Ovary (tissue), 9 donors: ENCODE data around the gene SEMA3C. TPM values are rescaled to one million over a fixed set of nuclear protein-coding genes. Genes with fewer than 3 reads are reported as not detected.

ENCODE experiments used
- DNase-seq, 5 donors: peaks; one replicate each; pipeline ENCODE4 v3.0.0-alpha.2; 2019 to 2020
- H3K27ac ChIP-seq, 2 donors: fragments of 200-600 bp; one replicate each; pipeline versions ENCODE4 v1.5.1 to v1.8.0; 2019 to 2022
- H3K27me3 ChIP-seq: fragments of 200-600 bp; one replicate; pipeline ENCODE4 v1.8.0; 2022
- H3K36me3 ChIP-seq: fragments of 200-600 bp; sonication (generic); one replicate; pipeline ENCODE4 v1.5.1; 2019
- H3K4me1 ChIP-seq: one replicate; pipeline ENCODE4 v1.8.1; 2013; ENCODE audit warnings: mild to moderate bottlenecking, moderate library complexity; ENCODE audit not compliant: insufficient read depth
- H3K4me3 ChIP-seq: fragments of 200-600 bp; sonication (generic); one replicate; pipeline ENCODE4 v1.5.1; 2017
- H3K9me3 ChIP-seq, 2 donors: fragments of 200-600 bp in 1 of 2; sonication (generic) in 1 of 2; one replicate each; pipeline versions ENCODE4 v1.5.1 to v1.8.1; 2013 to 2019; ENCODE audit warnings: mild to moderate bottlenecking in 1 of 2, moderate library complexity in 1 of 2
- CTCF ChIP-seq, 3 donors: fragments of 450-650 bp in 2 of 3; fragments of 200-600 bp in 1 of 3; IDR thresholded peaks; one replicate each; pipeline versions ENCODE4 v1.5.1 to v1.8.0; 2016 to 2022; ENCODE audit warnings: antibody characterized with exemption in 3 of 3, mild to moderate bottlenecking in 1 of 3
- EP300 ChIP-seq: sonication (generic); formaldehyde crosslinking; IDR thresholded peaks from one replicate; pipeline ENCODE4 v1.6.1; 2017; ENCODE audit warnings: antibody characterized with exemption
- POLR2A ChIP-seq: fragments of 450-650 bp; IDR thresholded peaks from one replicate; pipeline ENCODE4 v1.6.1; 2017; ENCODE audit warnings: antibody characterized with exemption, mild to moderate bottlenecking, moderate library complexity
- WGBS, 3 donors: extraction: QIAGEN DNeasy Blood & Tissue Kit in 1 of 3; methylation state at CpG; one replicate each; pipeline versions ENCODE4 v1.1.5 to v1.1.7; 2013 to 2017; 5-methylcytosine and 5-hydroxymethylcytosine counted together
- intact Hi-C, 4 donors: fragments of 100-400 bp; cut with DNase I; formaldehyde crosslinking; loops; one replicate each; pipeline versions ENCODE4 v1.11.0 to v1.15.1; 2022 to 2023
- polyA plus RNA-seq, 2 donors: library from polyadenylated mRNA; stranded (reverse); fragments of 200-250 nt in 1 of 2; fragments of 350-450 nt in 1 of 2; fragmentation: Illumina TruSeq in 1 of 2; extraction: RNeasy Lipid Tissue Mini Kit (QIAGEN cat#74804) in 1 of 2; gene quantifications; one replicate each; pipeline ENCODE4 v1.2.3, GENCODE V29; 2013 to 2014
- total RNA-seq, 7 donors: library from RNA; depleted of rRNA in 2 of 7; stranded (reverse); fragments of >200 nt in 2 of 7; fragmentation: NEBNext Ultra II Directional in 3 of 7; extraction: Animal tissue kit (Norgen Biotek cat#: 25700) in 3 of 7; gene quantifications; one replicate each; pipeline versions ENCODE4 v1.1.0 to v1.2.4, GENCODE V29; 2016 to 2023
- donor health status: DM: no; HTN: no; CAD: no; lungs with moderate emphysema.
- donor health status: DM: no; HTN: no; CAD: no.
- donor health status: Bipolar disorder and iron deficiency.
- donor health status: DM: yes; HTN: yes; CAD: no.
- donor health status: DM: no; HTN: no; CAD: no.
- donor health status: DM: yes; HTN: yes; CAD: no.

Gene SEMA3C
- total and polyA plus RNA-seq, 9 donors, result 20.1 to 91.9 (median 53.5) TPM

DNA sequence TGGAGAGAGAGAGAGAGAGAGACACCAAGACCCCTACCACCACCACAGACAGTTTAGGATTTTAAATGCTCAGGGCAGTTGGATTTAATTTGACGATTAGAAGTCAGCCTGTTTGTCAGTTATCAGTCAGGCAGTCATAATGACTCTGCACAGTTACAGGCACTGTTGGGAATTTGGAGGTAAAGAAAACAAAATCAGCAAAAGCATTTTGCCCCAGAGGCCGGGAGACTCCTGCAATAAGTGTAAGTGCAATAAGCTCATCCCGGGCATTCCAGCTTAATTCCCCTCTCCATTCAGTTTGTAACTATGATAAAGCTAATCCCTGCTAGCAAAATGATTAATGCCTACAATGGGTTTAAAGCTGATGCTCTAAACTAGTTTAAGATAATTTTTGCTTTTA is 13.5 kb downstream of the SEMA3C start:
- no peaks in the 10 kb centered on the region for H3K27me3 ChIP-seq
- no peaks in the 10 kb centered on the region for H3K36me3 ChIP-seq
- intact Hi-C loops, result loop anchor here in 1 of 4 donors (10.0 kb wide), 1 partner anchor 121 kb away; no protein-coding TSS in a partner anchor
- no peaks in the 10 kb centered on the region for H3K4me1 ChIP-seq
- WGBS, 3 donors, result 85 to 91% (median 88%) methylated on average over 3 of the region's 3 CpGs
- DNase-seq, result no peak
- H3K9me3 ChIP-seq, result no peaks in the 10 kb centered on the region
- no peak overlapping the region for H3K27ac ChIP-seq
- no peak overlapping the region for H3K4me3 ChIP-seq
- no peak for TF ChIP-seq POLR2A
- TF ChIP-seq CTCF (IDR thresholded peaks at IDR 0.05), result no peak
- no peak for TF ChIP-seq EP300

DNA sequence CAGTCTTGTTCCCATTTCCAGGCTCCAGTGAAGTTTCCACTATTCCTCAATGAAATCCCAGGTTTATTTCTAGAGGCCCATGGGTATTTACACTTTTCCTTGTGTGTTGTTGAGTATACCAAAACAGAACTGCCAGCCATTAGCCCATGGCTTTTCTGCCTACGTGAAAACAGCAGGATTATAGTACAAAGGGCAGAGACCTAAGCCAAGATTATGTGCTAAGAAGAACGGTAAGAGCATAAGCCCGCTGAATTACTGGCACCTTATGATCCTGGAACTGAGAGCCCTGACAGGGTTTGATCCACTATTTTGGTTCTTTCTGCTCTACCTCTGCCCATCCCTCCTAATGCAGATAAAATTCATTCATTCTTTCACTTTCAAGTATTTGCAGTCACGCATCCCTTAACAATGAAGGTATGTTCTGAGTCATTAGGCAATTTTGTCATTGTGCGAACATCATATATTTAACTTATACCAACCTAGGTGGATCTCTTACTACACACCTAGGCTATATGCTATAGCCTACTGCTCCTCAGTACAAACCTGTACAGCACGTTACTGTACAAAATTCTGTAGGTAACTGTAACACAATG is 16.0 kb downstream of the SEMA3C start:
- Histone ChIP-seq H3K27ac (no peak overlapping the region), H3K4me1 (no peaks in the 10 kb centered on the region), H3K9me3 (no peaks in the 10 kb centered on the region), H3K4me3 (no peak overlapping the region), H3K36me3 (no peaks in the 10 kb centered on the region), H3K27me3 (no peaks in the 10 kb centered on the region)
- TF ChIP-seq EP300 (no peak), CTCF (IDR thresholded peaks at IDR 0.05) (no peak), POLR2A (no peak)
- no peak for DNase-seq
- WGBS, 3 donors, result 86 to 87% (median 86%) methylated on average over 6 of the region's 6 CpGs
- intact Hi-C loops, result loop anchor here in 1 of 4 donors (10.0 kb wide), 1 partner anchor 118 kb away; no protein-coding TSS in a partner anchor

GRCh38 chr7:80902019-80902418 is 16.8 kb downstream of the SEMA3C start:
- 96 to 100% (median 96%) methylated on average over 1 of the region's 1 CpG for WGBS, 3 donors
- DNase-seq, result no peak
- Histone ChIP-seq H3K4me3 (no peak overlapping the region), H3K9me3 (no peaks in the 10 kb centered on the region), H3K4me1 (no peaks in the 10 kb centered on the region), H3K27me3 (no peaks in the 10 kb centered on the region), H3K36me3 (no peaks in the 10 kb centered on the region), H3K27ac (no peak overlapping the region)
- intact Hi-C loops, result loop anchor here in 1 of 4 donors (10.0 kb wide), 1 partner anchor 117 kb away; no protein-coding TSS in a partner anchor
- TF ChIP-seq POLR2A (no peak), EP300 (no peak), CTCF (IDR thresholded peaks at IDR 0.05) (no peak)

- H3K36me3 ChIP-seq, result no peaks in the 10 kb centered on the region
- no peaks in the 10 kb centered on the region for H3K27me3 ChIP-seq
- H3K4me1 ChIP-seq, result no peaks in the 10 kb centered on the region
- no peak overlapping the region for H3K4me3 ChIP-seq
- H3K9me3 ChIP-seq, result no peaks in the 10 kb centered on the region
- TF ChIP-seq CTCF (IDR thresholded peaks at IDR 0.05), result no peak
- WGBS, 3 donors, result 32 to 35% (median 34%) methylated on average over 4 of the region's 4 CpGs
- DNase-seq, result peak in 1 of 5 donors; percentile 39
- intact Hi-C loops, result loop anchor here in 1 of 4 donors (10.0 kb wide), 1 partner anchor 116 kb away; no protein-coding TSS in a partner anchor
- peak overlapping the region in 1 of 2 donors; percentile 2 for H3K27ac ChIP-seq
Observed at GRCh38 chr7:80900583-80901576, 18.0 kb downstream of the SEMA3C start.
